GM10266 (cell line): ENCODE data around the gene ATP8A1.

Experiments used
- DNase-seq: peaks from one replicate; pipeline ENCODE4 v3.0.0; 2012; ENCODE audit errors: extremely low spot score
- CTCF ChIP-seq: IDR thresholded peaks from 2 replicates; pipeline ENCODE4 v1.5.1; 2012; ENCODE audit warnings: mild to moderate bottlenecking, low read depth; ENCODE audit not compliant: control insufficient read depth, insufficient read depth; ENCODE audit errors: missing control alignments

The ATP8A1 gene

GRCh38 chr4:42371305-42372252 lies 285.3 kb downstream of the ATP8A1 start:
- peak; percentile 57 for TF ChIP-seq CTCF

GRCh38 chr4:42369489-42369888 lies 287.4 kb downstream of the ATP8A1 start:
- DNase-seq, result no peak
- TF ChIP-seq CTCF, result no peak

More at GRCh38 chr4:42371305-42372252, 285.3 kb downstream of the ATP8A1 start:
- DNase-seq, result peak; percentile 70

GRCh38 chr4:42366959-42367358 lies 289.9 kb downstream of the ATP8A1 start:
- no peak for TF ChIP-seq CTCF
- DNase-seq, result no peak

- TF ChIP-seq CTCF, result no peak
- DNase-seq, result no peak
These were observed 292.4 kb downstream of the ATP8A1 start for GRCh38 chr4:42364266-42365053.

- DNase-seq, result no peak
- TF ChIP-seq CTCF, result no peak
These were observed 293.3 kb downstream of the ATP8A1 start for GRCh38 chr4:42363614-42364013.

GRCh38 chr4:42362591-42362990 lies 294.3 kb downstream of the ATP8A1 start:
- TF ChIP-seq CTCF, result no peak
- DNase-seq, result no peak

- no peak for DNase-seq
- no peak for TF ChIP-seq CTCF
These were observed 295.4 kb downstream of the ATP8A1 start for GRCh38 chr4:42361456-42361855.
